ENCODE results near the gene ATP6V0D1.

GRCh38 chr16:67423015-67423414, 57.9 kb downstream of the ATP6V0D1 start:
- TF ChIP-seq CTCF (conservative IDR thresholded peaks at IDR 0.05; ENCODE audit: low read depth, low read length) (no peak), EZH2 (IDR thresholded peaks at IDR 0.05; ENCODE audit: low read length, unreplicated experiment) (no peak), EZH2phosphoT487 (IDR thresholded peaks at IDR 0.05; ENCODE audit: borderline replicate concordance, low read length) (no peak)

All from PC-3 (cell line).